Osteocyte (in vitro differentiated cells): ENCODE data around the gene HSBP1. TPM values are rescaled to one million over a fixed set of nuclear protein-coding genes. Genes with fewer than 3 reads are reported as not detected.

Experiments used
- DNase-seq: peaks from one replicate; pipeline ENCODE4 v3.0.0; 2021; ENCODE audit warnings: mixed read lengths; ENCODE audit not compliant: unreplicated experiment; ENCODE audit errors: extremely low spot score
- H3K27ac Mint-ChIP-seq: one replicate; pipeline ENCODE4 v1.8.0; 2021; ENCODE audit warnings: mild to moderate bottlenecking, mixed read lengths; ENCODE audit not compliant: unreplicated experiment
- H3K27me3 Mint-ChIP-seq: one replicate; pipeline ENCODE4 v1.8.0; 2021; ENCODE audit warnings: mixed read lengths; ENCODE audit not compliant: unreplicated experiment
- H3K36me3 Mint-ChIP-seq: one replicate; pipeline ENCODE4 v1.8.0; 2021; ENCODE audit warnings: mixed read lengths; ENCODE audit not compliant: unreplicated experiment
- H3K4me1 Mint-ChIP-seq: one replicate; pipeline ENCODE4 v1.8.0; 2021; ENCODE audit warnings: mixed read lengths; ENCODE audit not compliant: unreplicated experiment
- H3K4me3 Mint-ChIP-seq: one replicate; pipeline ENCODE4 v1.8.0; 2021; ENCODE audit warnings: mild to moderate bottlenecking, moderate library complexity, mixed read lengths; ENCODE audit not compliant: unreplicated experiment
- H3K9me3 Mint-ChIP-seq: one replicate; pipeline ENCODE4 v1.8.0; 2021; ENCODE audit warnings: mixed read lengths; ENCODE audit not compliant: unreplicated experiment
- long read RNA-seq: library from polyadenylated mRNA; unstranded; transcript quantifications from one replicate; pipeline ENCODE4 v2.0.0, GENCODE V29; 2021
- total RNA-seq: library from RNA; stranded (reverse); gene quantifications from 2 replicates; pipeline ENCODE4 v1.2.1, GENCODE V29; 2021
- TF ChIP-seq, protein P1 (sequence below): fragments of 200-600 bp; sonication (generic); IDR thresholded peaks from 2 replicates; pipeline ENCODE4 v1.5.0; 2021; ENCODE audit warnings: antibody characterized with exemption, mild to moderate bottlenecking, moderate library complexity

Gene HSBP1
- 87.6 and 96.9 TPM in 2 replicates for total RNA-seq
- long read RNA-seq, full-length matches to known transcripts, result 695 of 715 reads
- long read RNA-seq, partial matches to known transcripts, result 4 of 715 reads
- long read RNA-seq, other reads (novel, unspliced or antisense), result 16 of 715 reads

DNA sequence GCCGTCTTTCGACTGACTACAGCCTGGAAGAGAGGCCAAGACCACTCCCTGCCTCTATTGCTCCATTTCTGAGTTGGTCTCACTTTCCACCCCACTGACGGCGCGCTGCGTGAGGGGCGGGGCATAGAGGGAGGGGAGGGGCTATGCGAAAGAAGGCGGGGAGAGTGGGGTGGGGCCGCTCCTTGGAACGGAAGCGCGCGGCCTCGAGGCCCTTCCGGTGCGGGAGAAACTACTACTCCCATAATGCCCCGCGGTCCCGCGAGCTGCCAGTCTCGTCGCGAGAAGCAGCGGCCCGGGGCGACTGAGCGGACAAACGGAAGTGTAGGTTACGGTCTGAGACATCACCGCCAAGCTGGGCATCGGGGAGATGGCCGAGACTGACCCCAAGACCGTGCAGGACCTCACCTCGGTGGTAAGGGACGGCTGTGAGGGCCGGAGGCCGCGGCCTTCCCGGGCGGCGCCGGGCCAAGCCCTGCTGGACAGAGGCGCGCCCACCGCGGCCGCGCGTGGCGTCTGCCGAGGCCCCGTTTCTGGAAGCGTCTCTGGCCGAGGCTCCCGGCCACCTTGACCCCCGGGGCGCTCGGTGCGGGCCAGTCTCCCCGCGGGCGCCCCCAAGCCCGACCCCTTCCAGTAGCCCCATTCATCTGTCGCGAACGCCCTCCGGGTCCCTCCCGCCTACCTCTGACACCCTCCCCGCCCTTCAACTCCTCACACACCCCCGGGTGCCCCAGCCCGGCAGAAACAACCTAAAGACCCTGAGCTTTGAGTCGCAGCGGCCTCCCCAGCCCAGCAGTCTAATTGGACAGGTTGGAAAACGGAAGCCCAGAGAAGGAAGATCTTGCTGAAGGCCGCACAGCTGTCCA lies at the start of gene HSBP1:
Gene HSBP1, plus strand, starts transcription at position 269 of the 863 bp plus-strand sequence. Its CDS starts 99 bp downstream, at position 368.
- Mint-ChIP-seq H3K4me1 (peaks cover 25% of the 10 kb centered on the region), H3K9me3 (no peaks in the 10 kb centered on the region)
- TF ChIP-seq, protein P1, sequence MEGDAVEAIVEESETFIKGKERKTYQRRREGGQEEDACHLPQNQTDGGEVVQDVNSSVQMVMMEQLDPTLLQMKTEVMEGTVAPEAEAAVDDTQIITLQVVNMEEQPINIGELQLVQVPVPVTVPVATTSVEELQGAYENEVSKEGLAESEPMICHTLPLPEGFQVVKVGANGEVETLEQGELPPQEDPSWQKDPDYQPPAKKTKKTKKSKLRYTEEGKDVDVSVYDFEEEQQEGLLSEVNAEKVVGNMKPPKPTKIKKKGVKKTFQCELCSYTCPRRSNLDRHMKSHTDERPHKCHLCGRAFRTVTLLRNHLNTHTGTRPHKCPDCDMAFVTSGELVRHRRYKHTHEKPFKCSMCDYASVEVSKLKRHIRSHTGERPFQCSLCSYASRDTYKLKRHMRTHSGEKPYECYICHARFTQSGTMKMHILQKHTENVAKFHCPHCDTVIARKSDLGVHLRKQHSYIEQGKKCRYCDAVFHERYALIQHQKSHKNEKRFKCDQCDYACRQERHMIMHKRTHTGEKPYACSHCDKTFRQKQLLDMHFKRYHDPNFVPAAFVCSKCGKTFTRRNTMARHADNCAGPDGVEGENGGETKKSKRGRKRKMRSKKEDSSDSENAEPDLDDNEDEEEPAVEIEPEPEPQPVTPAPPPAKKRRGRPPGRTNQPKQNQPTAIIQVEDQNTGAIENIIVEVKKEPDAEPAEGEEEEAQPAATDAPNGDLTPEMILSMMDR, result peak; percentile 9

DNA sequence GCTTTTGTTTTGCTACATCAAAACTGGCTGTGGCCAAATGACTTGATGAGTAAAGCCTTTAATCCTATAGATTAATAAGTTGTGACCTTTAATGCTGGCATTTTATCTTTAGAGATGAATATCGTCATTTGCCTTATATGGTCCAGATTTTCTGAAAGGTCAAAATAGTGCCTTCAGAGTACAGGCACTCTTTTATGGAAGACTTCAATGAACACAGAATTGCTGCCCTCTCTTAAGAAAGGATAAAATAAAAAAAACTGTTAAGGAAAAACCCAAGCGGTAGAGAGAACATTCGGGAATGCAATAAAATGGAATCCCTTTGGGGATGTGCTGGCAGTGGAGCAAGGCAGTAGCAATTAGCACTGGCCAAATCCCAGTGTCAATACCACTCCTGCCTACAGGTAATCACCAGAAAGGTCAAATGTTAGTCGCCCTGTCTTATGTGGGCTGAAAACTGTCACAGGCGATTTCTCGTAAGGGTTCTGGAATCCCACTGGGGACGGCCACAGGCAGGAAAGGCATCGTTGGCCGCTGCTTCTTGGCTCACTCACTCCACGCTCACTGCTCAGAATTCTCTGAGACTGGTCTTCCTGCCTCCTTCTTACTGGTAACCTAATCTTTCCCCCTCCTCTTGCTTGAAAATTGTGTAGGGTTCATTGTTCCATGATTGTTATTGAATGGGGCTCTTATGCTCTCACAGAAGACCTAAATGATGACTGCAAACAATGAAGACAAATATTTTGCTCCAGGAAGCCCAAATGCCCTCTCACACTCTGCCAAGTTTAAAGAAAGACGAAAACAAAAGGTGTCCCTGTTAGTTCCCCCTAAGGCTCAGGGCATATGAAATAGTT lies 45.4 kb upstream of the HSBP1 start:
- no peak for DNase-seq
- no peaks in the 10 kb centered on the region for H3K36me3 Mint-ChIP-seq
- H3K27me3 Mint-ChIP-seq, result no peaks in the 10 kb centered on the region
- H3K9me3 Mint-ChIP-seq, result no peaks in the 10 kb centered on the region
- H3K27ac Mint-ChIP-seq, result no peak overlapping the region
- no peak overlapping the region for H3K4me3 Mint-ChIP-seq
- H3K4me1 Mint-ChIP-seq, result no peaks in the 10 kb centered on the region
- TF ChIP-seq, protein P1, result no peak

More for the DNA sequence above, at the start of gene HSBP1:
- Mint-ChIP-seq H3K36me3 (peaks cover 30% of the 10 kb centered on the region), H3K27ac (peak within 1 kb of the TSS; percentile 87), H3K4me3 (peak within 1 kb of the TSS; percentile 98), H3K27me3 (peaks cover 7% of the 10 kb centered on the region)
- DNase-seq, result peak; percentile 97

GRCh38 chr16:83762992-83763358 lies 44.8 kb upstream of the HSBP1 start:
- H3K27me3 Mint-ChIP-seq, result no peaks in the 10 kb centered on the region
- no peaks in the 10 kb centered on the region for H3K9me3 Mint-ChIP-seq
- H3K4me3 Mint-ChIP-seq, result no peak overlapping the region
- H3K36me3 Mint-ChIP-seq, result no peaks in the 10 kb centered on the region
- no peaks in the 10 kb centered on the region for H3K4me1 Mint-ChIP-seq
- no peak for DNase-seq
- TF ChIP-seq, protein P1, result no peak
- H3K27ac Mint-ChIP-seq, result no peak overlapping the region

DNA sequence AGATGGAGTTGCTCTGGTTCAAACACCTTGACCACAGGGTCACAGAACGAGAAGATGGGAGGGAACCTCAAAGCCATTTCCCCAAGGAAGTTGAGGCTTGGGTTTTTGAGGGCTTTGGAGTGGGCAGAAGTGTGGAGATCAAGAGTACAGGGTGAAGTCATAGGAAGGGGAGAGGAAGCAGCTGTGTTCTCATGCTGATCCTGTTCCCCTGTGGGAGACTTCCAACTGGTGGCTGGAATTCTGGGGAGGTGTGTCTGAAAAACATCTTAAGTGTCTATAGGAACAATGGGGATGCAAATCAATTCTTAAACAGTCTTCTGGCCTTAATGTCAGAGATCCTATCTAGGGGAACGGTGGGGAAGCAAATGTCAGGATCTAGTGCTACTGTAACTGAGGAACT lies 38.8 kb upstream of the HSBP1 start:
- H3K27me3 Mint-ChIP-seq, result no peaks in the 10 kb centered on the region

More for the DNA sequence above, 38.8 kb upstream of the HSBP1 start:
- no peak overlapping the region for H3K27ac Mint-ChIP-seq
- H3K36me3 Mint-ChIP-seq, result no peaks in the 10 kb centered on the region
- DNase-seq, result no peak
- H3K4me3 Mint-ChIP-seq, result no peak overlapping the region
- no peaks in the 10 kb centered on the region for H3K9me3 Mint-ChIP-seq
- TF ChIP-seq, protein P1, result no peak
- H3K4me1 Mint-ChIP-seq, result no peaks in the 10 kb centered on the region
